ENCODE measurements around the gene MVB12B. TPM values are rescaled to one million over a fixed set of nuclear protein-coding genes. Genes with fewer than 3 reads are reported as not detected.
A peak's percentile ranks its signal among the peaks of the same experiment; 100 is the strongest.

Gene MVB12B
- total RNA-seq, 2 experiments from 2014 or later, result 17.4 to 19.9 TPM

- Mint-ChIP-seq H3K9me3 (ENCODE audit: insufficient read depth) (no peaks in the 10 kb centered on the region), H3K36me3 (ENCODE audit: low read depth) (no peaks in the 10 kb centered on the region), H3K4me3 (no peak overlapping the region), H3K27ac (no peak overlapping the region), H3K27me3 (ENCODE audit: low read depth) (peaks cover 9% of the 10 kb centered on the region), H3K4me1 (ENCODE audit: low read depth) (peaks cover 21% of the 10 kb centered on the region)
- DNase-seq (no peak), ATAC-seq (no peak)
- POLR2A ChIA-PET, result no interaction called here
- CTCF ChIA-PET, result no interaction called here
Measured at GRCh38 chr9:126496181-126496576, 169.6 kb downstream of the MVB12B start.

GRCh38 chr9:126496781-126497659 is 170.4 kb downstream of the MVB12B start:
- Mint-ChIP-seq H3K4me3 (no peak overlapping the region), H3K4me1 (ENCODE audit: low read depth) (peaks cover 16% of the 10 kb centered on the region), H3K9me3 (ENCODE audit: insufficient read depth) (no peaks in the 10 kb centered on the region), H3K36me3 (ENCODE audit: low read depth) (no peaks in the 10 kb centered on the region), H3K27ac (no peak overlapping the region), H3K27me3 (ENCODE audit: low read depth) (peaks cover 9% of the 10 kb centered on the region)
- ChIA-PET CTCF (interaction anchor here (1.2 to 6.6 kb wide), 5 partner anchors 14 to 195 kb away, joined by 3 to 144 read pairs (median 7); no protein-coding TSS in a partner anchor), POLR2A (no interaction called here)
- ATAC-seq (no peak), DNase-seq (no peak)

DNA sequence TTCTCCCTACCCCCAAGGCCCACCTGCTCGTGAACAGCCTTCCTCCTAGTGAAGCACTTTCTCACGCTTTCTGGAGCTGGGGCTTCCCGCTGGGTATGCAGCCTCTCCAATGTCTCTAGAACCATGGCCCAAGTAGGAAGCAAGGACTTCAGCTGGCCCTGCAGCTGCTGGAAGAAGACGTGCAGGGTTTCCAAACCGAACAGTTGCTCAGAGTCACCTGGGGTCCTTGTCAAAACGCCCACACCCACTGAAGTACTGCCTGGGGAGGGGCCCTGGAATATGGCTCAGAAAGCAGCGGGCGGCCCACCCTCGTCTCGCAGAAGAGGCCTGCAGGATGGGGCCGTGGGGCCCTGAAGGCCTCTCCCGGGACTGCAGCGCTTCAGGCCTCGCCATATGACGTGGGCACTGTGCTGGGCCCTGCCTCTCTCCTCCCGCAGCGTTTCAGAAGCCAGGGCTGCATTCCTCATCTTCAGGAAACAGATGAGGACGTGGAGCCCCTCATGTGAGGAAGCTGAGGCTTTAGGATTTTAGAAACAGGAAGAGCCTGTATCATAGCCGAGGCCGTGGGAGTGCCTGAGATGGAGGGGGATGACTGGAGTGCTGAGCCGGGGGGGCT is 171.1 kb downstream of the MVB12B start:
- ChIA-PET CTCF (interaction anchor here (1.2 to 6.6 kb wide), 11 partner anchors 12 to 195 kb away, joined by 3 to 144 read pairs (median 6); no protein-coding TSS in a partner anchor), POLR2A (interaction anchor here (1.0 kb wide), 1 partner anchor 60 kb away, joined by 3 read pairs; no protein-coding TSS in a partner anchor)
- Mint-ChIP-seq H3K9me3 (ENCODE audit: insufficient read depth) (no peaks in the 10 kb centered on the region), H3K4me3 (no peak overlapping the region), H3K36me3 (ENCODE audit: low read depth) (no peaks in the 10 kb centered on the region), H3K4me1 (ENCODE audit: low read depth) (peaks cover 16% of the 10 kb centered on the region), H3K27ac (no peak overlapping the region), H3K27me3 (ENCODE audit: low read depth) (peaks cover 9% of the 10 kb centered on the region)
- no peak for DNase-seq
- no peak for ATAC-seq

GRCh38 chr9:126498331-126498730 is 171.7 kb downstream of the MVB12B start:
- H3K27me3 Mint-ChIP-seq (ENCODE audit: low read depth), result peaks cover 9% of the 10 kb centered on the region
- H3K36me3 Mint-ChIP-seq (ENCODE audit: low read depth), result no peaks in the 10 kb centered on the region
- ATAC-seq (no peak), DNase-seq (no peak)
- ChIA-PET POLR2A (interaction anchor here (1.0 kb wide), 1 partner anchor 60 kb away, joined by 3 read pairs; no protein-coding TSS in a partner anchor), CTCF (interaction anchor here (0.7 to 6.6 kb wide), 24 partner anchors 11 to 762 kb away, joined by 3 to 144 read pairs (median 5); no protein-coding TSS in a partner anchor)
- no peaks in the 10 kb centered on the region for H3K9me3 Mint-ChIP-seq (ENCODE audit: insufficient read depth)
- peaks cover 16% of the 10 kb centered on the region for H3K4me1 Mint-ChIP-seq (ENCODE audit: low read depth)
- no peak overlapping the region for H3K27ac Mint-ChIP-seq
- H3K4me3 Mint-ChIP-seq, result no peak overlapping the region

DNA sequence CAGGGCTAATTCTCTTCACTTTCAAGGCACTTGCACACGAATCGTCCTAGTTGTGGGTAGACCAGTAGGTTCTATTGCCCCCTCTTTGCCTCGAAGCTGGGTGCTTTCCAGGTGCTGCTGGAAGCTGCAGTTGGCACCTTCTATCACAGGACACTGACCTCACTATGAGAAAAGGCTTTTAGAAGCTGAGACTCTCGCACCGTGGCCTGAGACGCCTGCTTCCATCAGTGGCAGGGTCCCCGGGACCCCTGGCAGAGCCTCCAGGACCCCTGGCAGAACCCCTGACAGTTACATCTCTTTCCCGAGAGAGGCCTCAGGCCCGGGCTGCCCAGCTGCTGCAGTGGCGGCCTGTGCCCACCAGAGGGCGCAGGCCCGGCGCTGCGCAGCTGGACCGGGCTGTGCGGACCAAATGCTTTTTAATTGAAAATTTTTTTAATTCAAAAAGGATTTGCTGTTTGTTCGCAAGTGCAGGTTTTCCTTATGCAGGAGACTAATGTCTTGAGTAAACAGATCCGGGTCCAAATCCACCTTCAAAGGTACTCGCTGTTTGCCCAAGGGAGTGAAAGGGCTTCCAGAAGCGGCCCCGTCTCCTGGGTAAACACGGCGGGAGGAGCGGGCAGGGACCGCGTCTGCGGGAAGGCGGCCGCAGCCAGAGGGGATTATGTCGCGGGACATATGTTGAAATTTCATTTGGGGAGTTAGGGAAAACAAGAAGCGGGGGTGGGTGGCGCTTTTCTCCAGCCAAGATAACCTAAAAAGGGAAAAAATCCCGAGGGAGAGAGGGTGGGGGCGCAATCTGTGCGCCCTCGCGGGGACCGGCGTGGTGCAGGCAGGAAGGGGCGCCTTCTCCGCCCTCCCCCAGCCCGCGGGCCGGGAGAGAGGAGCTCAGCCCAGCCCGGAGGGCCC is 172.6 kb downstream of the MVB12B start:
- ChIA-PET CTCF (interaction anchor here (0.7 to 6.6 kb wide), 38 partner anchors 9 to 763 kb away, joined by 3 to 144 read pairs (median 5); no protein-coding TSS in a partner anchor), POLR2A (interaction anchor here (2.3 kb wide), 1 partner anchor 58 kb away, joined by 6 read pairs; no protein-coding TSS in a partner anchor)
- H3K9me3 Mint-ChIP-seq (ENCODE audit: insufficient read depth), result no peaks in the 10 kb centered on the region
- H3K4me1 Mint-ChIP-seq (ENCODE audit: low read depth), result peaks cover 16% of the 10 kb centered on the region
- no peaks in the 10 kb centered on the region for H3K36me3 Mint-ChIP-seq (ENCODE audit: low read depth)
- H3K4me3 Mint-ChIP-seq, result no peak overlapping the region
- H3K27ac Mint-ChIP-seq, result no peak overlapping the region
- peak; percentile 49 for DNase-seq
- H3K27me3 Mint-ChIP-seq (ENCODE audit: low read depth), result peaks cover 9% of the 10 kb centered on the region
- ATAC-seq, result peak; percentile 75

GRCh38 chr9:126499911-126500599 is 173.4 kb downstream of the MVB12B start:
- DNase-seq (no peak), ATAC-seq (no peak)
- H3K36me3 Mint-ChIP-seq (ENCODE audit: low read depth), result no peaks in the 10 kb centered on the region
- no peak overlapping the region for H3K4me3 Mint-ChIP-seq
- H3K4me1 Mint-ChIP-seq (ENCODE audit: low read depth), result peaks cover 16% of the 10 kb centered on the region
- ChIA-PET CTCF (interaction anchor here (0.7 to 6.6 kb wide), 23 partner anchors 9 to 203 kb away, joined by 3 to 144 read pairs (median 5); no protein-coding TSS in a partner anchor), POLR2A (interaction anchor here (2.3 kb wide), 1 partner anchor 58 kb away, joined by 6 read pairs; no protein-coding TSS in a partner anchor)
- peaks cover 9% of the 10 kb centered on the region for H3K27me3 Mint-ChIP-seq (ENCODE audit: low read depth)
- no peak overlapping the region for H3K27ac Mint-ChIP-seq
- H3K9me3 Mint-ChIP-seq (ENCODE audit: insufficient read depth), result no peaks in the 10 kb centered on the region

- peak; percentile 63 for ATAC-seq
- Mint-ChIP-seq H3K27ac (no peak overlapping the region), H3K4me1 (ENCODE audit: low read depth) (peaks cover 16% of the 10 kb centered on the region), H3K27me3 (ENCODE audit: low read depth) (peaks cover 9% of the 10 kb centered on the region), H3K4me3 (no peak overlapping the region), H3K9me3 (ENCODE audit: insufficient read depth) (no peaks in the 10 kb centered on the region), H3K36me3 (ENCODE audit: low read depth) (no peaks in the 10 kb centered on the region)
- DNase-seq, result peak; percentile 72
- ChIA-PET POLR2A (interaction anchor here (2.3 kb wide), 1 partner anchor 57 kb away, joined by 6 read pairs; no protein-coding TSS in a partner anchor), CTCF (interaction anchor here (0.7 to 6.6 kb wide), 12 partner anchors 9 to 197 kb away, joined by 3 to 144 read pairs (median 7); no protein-coding TSS in a partner anchor)
Measured at GRCh38 chr9:126500600-126501382, 174.2 kb downstream of the MVB12B start.

- Mint-ChIP-seq H3K4me1 (ENCODE audit: low read depth) (peaks cover 16% of the 10 kb centered on the region), H3K27me3 (ENCODE audit: low read depth) (peaks cover 9% of the 10 kb centered on the region), H3K9me3 (ENCODE audit: insufficient read depth) (no peaks in the 10 kb centered on the region), H3K36me3 (ENCODE audit: low read depth) (no peaks in the 10 kb centered on the region), H3K4me3 (no peak overlapping the region), H3K27ac (no peak overlapping the region)
- POLR2A ChIA-PET, result no interaction called here
- ATAC-seq (peak; percentile 6), DNase-seq (no peak)
- CTCF ChIA-PET, result interaction anchor here (0.7 to 6.6 kb wide), 9 partner anchors 8 to 198 kb away, joined by 3 to 144 read pairs (median 4); no protein-coding TSS in a partner anchor
Measured at GRCh38 chr9:126501383-126502331, 175.0 kb downstream of the MVB12B start.

GRCh38 chr9:126502417-126503332 is 176.0 kb downstream of the MVB12B start:
- DNase-seq (no peak), ATAC-seq (no peak)
- Mint-ChIP-seq H3K4me1 (ENCODE audit: low read depth) (peaks cover 16% of the 10 kb centered on the region), H3K27ac (no peak overlapping the region), H3K36me3 (ENCODE audit: low read depth) (no peaks in the 10 kb centered on the region), H3K27me3 (ENCODE audit: low read depth) (peaks cover 9% of the 10 kb centered on the region), H3K4me3 (no peak overlapping the region), H3K9me3 (ENCODE audit: insufficient read depth) (no peaks in the 10 kb centered on the region)
- ChIA-PET CTCF (interaction anchor here (6.2 to 6.6 kb wide), 2 partner anchors 15 to 54 kb away, joined by 97 to 144 read pairs; no protein-coding TSS in a partner anchor), POLR2A (no interaction called here)

Measured in activated CD8-positive, alpha-beta T cell treated with anti-CD3 and anti-CD28 coated beads, Interleukin-2, amount 10 ng/mL, durations not matched to agents 7 days and 5 days (primary cell).